Osteoblast (primary cell): ENCODE data around the gene GAB2. TPM values are rescaled to one million over a fixed set of nuclear protein-coding genes. Genes with fewer than 3 reads are reported as not detected.

ENCODE experiments used
- DNase-seq: peaks from one replicate; pipeline ENCODE4 v3.0.0; 2011; ENCODE audit warnings: low spot score, mixed read lengths; ENCODE audit not compliant: insufficient read length; ENCODE audit errors: missing footprints
- H2AFZ ChIP-seq: 2 replicates; pipeline ENCODE4 v1.6.0; 2011; ENCODE audit warnings: mild to moderate bottlenecking, low read length
- H3K27ac ChIP-seq: 2 replicates; pipeline ENCODE4 v1.5.1; 2011; ENCODE audit warnings: mild to moderate bottlenecking, low read depth, low read length, moderate library complexity
- H3K27me3 ChIP-seq: 2 replicates; pipeline ENCODE4 v1.6.0; 2012; ENCODE audit warnings: mild to moderate bottlenecking, control low read depth, inconsistent platforms, low read length, moderate library complexity; ENCODE audit not compliant: insufficient read depth
- H3K36me3 ChIP-seq: 2 replicates; pipeline ENCODE4 v1.5.1; 2011; ENCODE audit warnings: mild to moderate bottlenecking, low read length, control low read depth, moderate library complexity; ENCODE audit not compliant: insufficient read depth
- H3K4me1 ChIP-seq: 2 replicates; pipeline ENCODE4 v1.5.1; 2011; ENCODE audit warnings: mild to moderate bottlenecking, low read length, control low read depth, moderate library complexity; ENCODE audit not compliant: insufficient read depth
- H3K4me2 ChIP-seq: 2 replicates; pipeline ENCODE4 v1.6.0; 2011; ENCODE audit warnings: mild to moderate bottlenecking, low read length; ENCODE audit not compliant: insufficient read depth
- H3K4me3 ChIP-seq: fragments of 200-600 bp; sonication (generic); 3 replicates; pipeline ENCODE4 v1.5.1; 2012; ENCODE audit warnings: mild to moderate bottlenecking, low read length, inconsistent platforms; ENCODE audit not compliant: insufficient read depth
- H3K79me2 ChIP-seq: 2 replicates; pipeline ENCODE4 v1.6.0; 2012; ENCODE audit warnings: mild to moderate bottlenecking, low read length, control low read depth, inconsistent platforms; ENCODE audit not compliant: insufficient read depth
- H3K9me3 ChIP-seq: 2 replicates; pipeline ENCODE4 v1.5.1; 2011; ENCODE audit warnings: low read depth, low read length, control low read depth
- H4K20me1 ChIP-seq: 2 replicates; pipeline ENCODE4 v1.6.0; 2012; ENCODE audit warnings: mild to moderate bottlenecking, low read length, control low read depth; ENCODE audit not compliant: insufficient read depth
- total RNA-seq: library from RNA; depleted of rRNA; stranded (reverse); fragments of >200 nt; gene quantifications from 2 replicates; pipeline ENCODE4 v1.2.3, GENCODE V29; 2012
- TF ChIP-seq, protein P1 (sequence below): IDR thresholded peaks from 2 replicates; pipeline ENCODE4 v1.5.1; 2011; ENCODE audit warnings: mild to moderate bottlenecking, low read depth, low read length, moderate library complexity; ENCODE audit errors: extremely low read depth

The GAB2 gene
- total RNA-seq, 1 donor: 18.5 TPM

DNA sequence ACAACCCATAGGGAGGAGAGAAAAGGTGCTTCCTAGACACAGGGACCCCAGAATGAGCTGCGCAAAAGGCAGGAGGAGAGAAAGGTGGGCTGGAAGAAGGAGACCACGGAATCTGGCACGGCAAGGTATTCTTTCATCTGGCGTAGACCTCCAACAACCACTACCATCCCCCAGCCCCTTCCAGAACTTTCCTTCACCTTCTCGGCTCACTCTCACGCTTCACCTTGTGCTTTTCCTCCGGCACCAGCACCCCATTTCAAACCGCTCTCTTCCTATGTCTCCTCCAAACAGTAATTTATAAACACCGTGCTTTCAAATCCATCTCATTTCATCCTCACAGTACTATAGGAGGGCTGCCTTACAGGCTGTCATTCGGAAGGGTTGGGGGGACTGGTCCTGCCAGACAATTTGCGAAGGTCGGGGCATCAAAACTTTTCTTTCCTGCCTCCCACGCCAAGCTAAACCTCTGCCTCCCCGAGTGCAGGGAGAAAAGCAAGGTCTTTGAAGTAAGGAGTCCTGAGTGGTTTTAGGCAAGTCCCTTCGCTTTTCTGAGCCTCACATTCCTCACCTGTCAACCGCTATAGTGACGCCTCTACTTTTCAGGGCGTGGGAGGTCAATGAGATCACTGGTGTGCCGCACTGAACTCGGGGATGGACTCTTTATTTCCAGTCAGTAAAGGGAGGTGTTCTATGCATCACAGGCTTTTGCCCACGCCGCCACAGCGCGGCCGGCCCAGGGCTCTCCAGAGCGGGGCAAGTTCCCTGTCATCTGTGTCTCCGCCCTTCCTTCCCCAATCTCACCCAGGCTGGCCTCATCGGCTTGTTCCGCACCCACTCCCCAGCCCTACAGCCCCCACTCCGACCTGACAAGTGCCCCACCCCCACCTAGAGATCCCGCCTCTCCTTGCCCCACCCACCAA lies 230.0 kb downstream of the GAB2 start:
- peaks cover 16% of the 10 kb centered on the region for H3K36me3 ChIP-seq
- TF ChIP-seq, protein P1, sequence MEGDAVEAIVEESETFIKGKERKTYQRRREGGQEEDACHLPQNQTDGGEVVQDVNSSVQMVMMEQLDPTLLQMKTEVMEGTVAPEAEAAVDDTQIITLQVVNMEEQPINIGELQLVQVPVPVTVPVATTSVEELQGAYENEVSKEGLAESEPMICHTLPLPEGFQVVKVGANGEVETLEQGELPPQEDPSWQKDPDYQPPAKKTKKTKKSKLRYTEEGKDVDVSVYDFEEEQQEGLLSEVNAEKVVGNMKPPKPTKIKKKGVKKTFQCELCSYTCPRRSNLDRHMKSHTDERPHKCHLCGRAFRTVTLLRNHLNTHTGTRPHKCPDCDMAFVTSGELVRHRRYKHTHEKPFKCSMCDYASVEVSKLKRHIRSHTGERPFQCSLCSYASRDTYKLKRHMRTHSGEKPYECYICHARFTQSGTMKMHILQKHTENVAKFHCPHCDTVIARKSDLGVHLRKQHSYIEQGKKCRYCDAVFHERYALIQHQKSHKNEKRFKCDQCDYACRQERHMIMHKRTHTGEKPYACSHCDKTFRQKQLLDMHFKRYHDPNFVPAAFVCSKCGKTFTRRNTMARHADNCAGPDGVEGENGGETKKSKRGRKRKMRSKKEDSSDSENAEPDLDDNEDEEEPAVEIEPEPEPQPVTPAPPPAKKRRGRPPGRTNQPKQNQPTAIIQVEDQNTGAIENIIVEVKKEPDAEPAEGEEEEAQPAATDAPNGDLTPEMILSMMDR: no peak
- H3K79me2 ChIP-seq: peaks cover 85% of the 10 kb centered on the region

DNA sequence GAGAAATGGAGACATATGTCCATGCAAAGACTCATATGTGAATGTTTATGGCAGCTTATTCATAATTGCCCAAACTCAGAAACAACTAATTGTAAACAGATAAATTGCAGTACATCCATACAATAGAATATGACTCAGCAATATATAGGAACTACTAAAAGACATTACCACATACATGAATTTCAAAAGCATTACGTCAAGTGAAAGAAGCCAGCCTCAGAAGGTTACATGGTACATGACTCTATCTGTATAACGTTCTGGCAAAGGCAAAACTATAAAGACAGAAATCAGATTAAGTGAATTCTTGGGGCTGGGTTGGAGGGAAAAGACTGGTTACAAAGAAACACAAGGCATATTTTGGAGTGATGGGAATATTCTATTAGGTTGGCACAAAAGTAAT lies 236.4 kb downstream of the GAB2 start:
- H3K36me3 ChIP-seq: peaks cover 22% of the 10 kb centered on the region
- H3K4me1 ChIP-seq: peaks cover 16% of the 10 kb centered on the region
- H3K4me2 ChIP-seq: no peak overlapping the region
- peaks cover 71% of the 10 kb centered on the region for H3K79me2 ChIP-seq
- H4K20me1 ChIP-seq: peaks cover 7% of the 10 kb centered on the region
- H3K9me3 ChIP-seq: no peaks in the 10 kb centered on the region
- H3K27ac ChIP-seq: no peak overlapping the region
- no peak for DNase-seq
- H3K27me3 ChIP-seq: no peaks in the 10 kb centered on the region
- TF ChIP-seq, protein P1: no peak
- no peak overlapping the region for H3K4me3 ChIP-seq
- H2AFZ ChIP-seq: no peak overlapping the region

More for the DNA sequence above, 230.0 kb downstream of the GAB2 start:
- DNase-seq: peak; percentile 94
- H3K4me2 ChIP-seq: peak overlapping the region; percentile 90
- peaks cover 13% of the 10 kb centered on the region for H4K20me1 ChIP-seq
- H2AFZ ChIP-seq: peak overlapping the region; percentile 71
- peak overlapping the region; percentile 98 for H3K4me3 ChIP-seq
- no peaks in the 10 kb centered on the region for H3K27me3 ChIP-seq
- H3K4me1 ChIP-seq: peaks cover 51% of the 10 kb centered on the region
- H3K9me3 ChIP-seq: no peaks in the 10 kb centered on the region
- H3K27ac ChIP-seq: peak overlapping the region; percentile 74

DNA sequence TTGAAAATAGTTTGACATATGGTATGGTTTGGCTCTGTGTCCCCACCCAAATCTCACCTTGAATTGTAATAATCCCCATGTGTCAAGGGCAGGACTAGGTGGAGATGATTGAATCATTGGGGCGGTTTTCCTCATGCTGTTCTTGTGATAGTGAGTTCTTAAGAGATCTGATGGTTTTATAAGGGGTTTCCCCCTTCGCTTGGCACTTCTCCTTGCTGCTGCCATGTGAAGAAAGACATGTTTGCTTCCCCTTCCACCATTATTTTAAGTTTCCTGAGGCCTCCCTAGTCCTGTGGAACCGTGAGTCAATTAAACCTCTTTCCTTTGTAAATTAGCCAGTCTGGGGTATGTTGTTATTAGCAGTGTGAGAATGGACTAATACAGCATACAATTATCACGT lies 236.9 kb downstream of the GAB2 start:
- TF ChIP-seq, protein P1: no peak
- Histone ChIP-seq H4K20me1 (peaks cover 7% of the 10 kb centered on the region), H3K4me1 (peaks cover 12% of the 10 kb centered on the region), H3K4me3 (no peak overlapping the region), H3K9me3 (no peaks in the 10 kb centered on the region), H3K36me3 (peaks cover 25% of the 10 kb centered on the region), H2AFZ (no peak overlapping the region), H3K4me2 (no peak overlapping the region), H3K27ac (no peak overlapping the region), H3K79me2 (peaks cover 69% of the 10 kb centered on the region), H3K27me3 (no peaks in the 10 kb centered on the region)
- DNase-seq: no peak

GRCh38 chr11:78179459-78180071 lies 238.1 kb downstream of the GAB2 start:
- Histone ChIP-seq H3K27ac (no peak overlapping the region), H3K4me3 (no peak overlapping the region), H4K20me1 (peaks cover 7% of the 10 kb centered on the region), H3K36me3 (peaks cover 16% of the 10 kb centered on the region), H2AFZ (no peak overlapping the region), H3K9me3 (no peaks in the 10 kb centered on the region), H3K27me3 (no peaks in the 10 kb centered on the region), H3K79me2 (peaks cover 58% of the 10 kb centered on the region), H3K4me1 (peaks cover 6% of the 10 kb centered on the region), H3K4me2 (no peak overlapping the region)
- TF ChIP-seq, protein P1: no peak
- no peak for DNase-seq
